GM23338 (cell line): ENCODE measurements around the gene TRIM56. TPM values are rescaled to one million over a fixed set of nuclear protein-coding genes. Genes with fewer than 3 reads are reported as not detected.
"Not testable (repeated sequence)": the region's sequence is repeated elsewhere in the genome, so short reads cannot be mapped to it uniquely, and the experiment has no call there.

ENCODE experiments used
- ATAC-seq: fragments of 200-7000 bp; cut with Tn5 transposase; 3 replicates; pipeline ENCODE4 v1.9.1; 2020
- DNase-seq: peaks from one replicate; pipeline ENCODE4 v3.0.0-alpha.2; 2015; ENCODE audit warnings: low spot score
- H2AFZ ChIP-seq: fragments of 200-600 bp; sonication (generic); 2 replicates; pipeline ENCODE4 v1.8.0; 2016; ENCODE audit warnings: antibody characterized with exemption, mild to moderate bottlenecking, moderate library complexity
- H3F3A ChIP-seq: fragments of 200-600 bp; sonication (generic); replicated peaks from 2 replicates; pipeline ENCODE4 v1.8.0; 2017; ENCODE audit warnings: antibody characterized with exemption, mixed run types, low read depth
- H3K27ac ChIP-seq: fragments of 200-600 bp; sonication (generic); 2 replicates; pipeline ENCODE4 v1.6.1; 2016; ENCODE audit warnings: low read depth
- H3K27me3 ChIP-seq: fragments of 200-600 bp; sonication (generic); 2 replicates; pipeline ENCODE4 v1.8.0; 2016; ENCODE audit warnings: mild to moderate bottlenecking, mixed run types, moderate library complexity; ENCODE audit not compliant: insufficient read depth
- H3K36me3 ChIP-seq: fragments of 200-600 bp; sonication (generic); 2 replicates; pipeline ENCODE4 v1.8.0; 2016; ENCODE audit warnings: mild to moderate bottlenecking; ENCODE audit not compliant: insufficient read depth
- H3K4me1 ChIP-seq: fragments of 200-600 bp; sonication (generic); 2 replicates; pipeline ENCODE4 v1.8.0; 2016; ENCODE audit warnings: mild to moderate bottlenecking, moderate library complexity; ENCODE audit not compliant: insufficient read depth
- H3K4me2 ChIP-seq: fragments of 200-600 bp; sonication (generic); 2 replicates; pipeline ENCODE4 v1.7.1; 2017; ENCODE audit warnings: mixed run types
- H3K4me3 ChIP-seq: fragments of 200-600 bp; sonication (generic); 2 replicates; pipeline ENCODE4 v1.6.1; 2016; ENCODE audit warnings: mixed run types
- H3K79me2 ChIP-seq: fragments of 200-600 bp; sonication (generic); replicated peaks from 2 replicates; pipeline ENCODE4 v1.8.0; 2017; ENCODE audit warnings: mild to moderate bottlenecking; ENCODE audit not compliant: insufficient read depth
- H3K9me2 ChIP-seq: fragments of 200-600 bp; sonication (generic); 2 replicates; pipeline ENCODE4 v1.8.0; 2017; ENCODE audit not compliant: insufficient read depth
- H4K20me1 ChIP-seq: fragments of 200-600 bp; sonication (generic); replicated peaks from 2 replicates; pipeline ENCODE4 v1.8.0; 2017; ENCODE audit warnings: mild to moderate bottlenecking; ENCODE audit not compliant: insufficient read depth
- H3K27ac Mint-ChIP-seq: 2 replicates; pipeline ENCODE4 v1.8.0; 2020; ENCODE audit warnings: inconsistent platforms, mild to moderate bottlenecking, moderate library complexity, mixed read lengths
- H3K27me3 Mint-ChIP-seq: 3 replicates; pipeline ENCODE4 v1.8.0; 2022; ENCODE audit warnings: low read depth, mild to moderate bottlenecking, moderate library complexity, mixed read lengths, inconsistent platforms; ENCODE audit not compliant: insufficient read depth, poor library complexity
- H3K36me3 Mint-ChIP-seq: 3 replicates; pipeline ENCODE4 v1.8.0; 2021; ENCODE audit warnings: low read depth, mild to moderate bottlenecking, inconsistent platforms, moderate library complexity, mixed read lengths
- H3K4me1 Mint-ChIP-seq: 3 replicates; pipeline ENCODE4 v1.8.0; 2020; ENCODE audit warnings: mild to moderate bottlenecking, inconsistent platforms, mixed read lengths
- H3K4me3 Mint-ChIP-seq: 3 replicates; pipeline ENCODE4 v1.8.0; 2021; ENCODE audit warnings: moderate library complexity, mild to moderate bottlenecking, inconsistent platforms, mixed read lengths
- H3K9me3 Mint-ChIP-seq: 3 replicates; pipeline ENCODE4 v1.8.0; 2020; ENCODE audit warnings: moderate library complexity, mild to moderate bottlenecking, inconsistent platforms, mixed read lengths
- CTCF ChIP-seq, 2 experiments: fragments of 200-600 bp in 1 of 2; sonication (generic) in 1 of 2; conservative IDR thresholded peaks; 2 replicates each; pipeline versions ENCODE4 v1.5.1 to v1.6.1; 2016 to 2017; ENCODE audit warnings: antibody characterized with exemption in 2 of 2, low read depth in 2 of 2, mild to moderate bottlenecking in 2 of 2, moderate library complexity in 1 of 2
- NANOG ChIP-seq: IDR thresholded peaks from 2 replicates; pipeline ENCODE4 v1.6.1; 2016; ENCODE audit warnings: antibody characterized with exemption, borderline replicate concordance
- POLR2AphosphoS5 ChIP-seq: IDR thresholded peaks from 2 replicates; pipeline ENCODE4 v1.6.1; 2016; ENCODE audit warnings: antibody characterized with exemption, low read depth
- STAT1 ChIP-seq: IDR thresholded peaks from one replicate; pipeline ENCODE4 v1.6.1; 2016; ENCODE audit warnings: antibody characterized with exemption; ENCODE audit not compliant: unreplicated experiment
- ZNF462 ChIP-seq: fragments of 250-450 bp; sonication (Bioruptor Pico); IDR thresholded peaks from 2 replicates; pipeline ENCODE4 v1.5.0; 2020; ENCODE audit warnings: mild to moderate bottlenecking, moderate library complexity
- polyA plus RNA-seq: library from polyadenylated mRNA; unstranded; fragments of >200 nt; fragmentation: Nextera tagmentation; extraction: Ambion mirVana; gene quantifications from 2 replicates; pipeline ENCODE4 v1.2.1, GENCODE V29; 2016
- total RNA-seq: library from RNA; depleted of rRNA; stranded (reverse); fragments of >200 nt; shearing (Covaris generic); gene quantifications from 2 replicates; pipeline ENCODE4 v1.2.3, GENCODE V29; 2014

The TRIM56 gene
- total and polyA plus RNA-seq, 2 experiments from 2014 or later, result 10.0 to 15.7 TPM

GRCh38 chr7:101076183-101076582 is 9.1 kb upstream of the TRIM56 start:
- H3K79me2 ChIP-seq, H3F3A ChIP-seq, DNase-seq, H3K9me2 ChIP-seq, H3K4me2 ChIP-seq, H3K4me3 ChIP-seq, H3K27ac Mint-ChIP-seq, H3K4me1 Mint-ChIP-seq, H4K20me1 ChIP-seq, H3K27ac ChIP-seq, ATAC-seq, H2AFZ ChIP-seq, H3K27me3 ChIP-seq, H3K27me3 Mint-ChIP-seq, H3K36me3 Mint-ChIP-seq, H3K4me1 ChIP-seq, H3K9me3 Mint-ChIP-seq, H3K36me3 ChIP-seq, H3K4me3 Mint-ChIP-seq: not testable (repeated sequence)

- H2AFZ ChIP-seq, result no peak overlapping the region
- Mint-ChIP-seq H3K36me3 (no peaks in the 10 kb centered on the region), H3K27me3 (peaks cover 7% of the 10 kb centered on the region), H3K27ac (no peak overlapping the region), H3K4me1 (peaks cover 2% of the 10 kb centered on the region; the same call in 2 of the 3 replicates), H3K4me3 (no peak overlapping the region; the same call in 2 of the 3 replicates), H3K9me3 (no peaks in the 10 kb centered on the region)
- DNase-seq (peak; percentile 96), ATAC-seq (peak; percentile 99)
- no peaks in the 10 kb centered on the region for H3K27me3 ChIP-seq
- H3K9me2 ChIP-seq, result no peaks in the 10 kb centered on the region
- no peaks in the 10 kb centered on the region for H3K4me1 ChIP-seq
- no peak overlapping the region for H3K4me2 ChIP-seq
- H3K36me3 ChIP-seq, result no peaks in the 10 kb centered on the region
- no peak overlapping the region for H3K27ac ChIP-seq
- no peaks in the 10 kb centered on the region for H3F3A ChIP-seq
- no peak overlapping the region for H3K4me3 ChIP-seq
- TF ChIP-seq POLR2AphosphoS5, result no peak
- peak; percentile 96 to 99 for TF ChIP-seq CTCF (conservative IDR thresholded peaks at IDR 0.05; ENCODE audit: low read depth in 2 of 2)
- TF ChIP-seq NANOG, result peak; percentile 17; the same call in 1 of the 2 replicates
- no peaks in the 10 kb centered on the region for H3K79me2 ChIP-seq
- H4K20me1 ChIP-seq, result no peaks in the 10 kb centered on the region
These were observed 7.8 kb upstream of the TRIM56 start for GRCh38 chr7:101077303-101078086.

- Mint-ChIP-seq H3K27ac (no peak overlapping the region), H3K36me3 (no peaks in the 10 kb centered on the region), H3K27me3 (peaks cover 8% of the 10 kb centered on the region), H3K9me3 (no peaks in the 10 kb centered on the region), H3K4me3 (no peak overlapping the region), H3K4me1 (peaks cover 13% of the 10 kb centered on the region)
- ATAC-seq (no peak), DNase-seq (no peak)
- Histone ChIP-seq H3K36me3 (no peaks in the 10 kb centered on the region), H3K4me2 (no peak overlapping the region), H3K27ac (no peak overlapping the region), H3F3A (peaks cover 11% of the 10 kb centered on the region; the same call in 1 of the 2 replicates), H3K27me3 (no peaks in the 10 kb centered on the region), H3K79me2 (no peaks in the 10 kb centered on the region), H2AFZ (no peak overlapping the region), H3K4me3 (no peak overlapping the region), H3K9me2 (no peaks in the 10 kb centered on the region), H3K4me1 (peaks cover 8% of the 10 kb centered on the region), H4K20me1 (no peaks in the 10 kb centered on the region)
- TF ChIP-seq CTCF (conservative IDR thresholded peaks at IDR 0.05; ENCODE audit: low read depth in 2 of 2) (no peak), ZNF462 (CRISPR knock-in tag) (no peak), NANOG (no peak), STAT1 (no peak)
These were observed 3.8 kb upstream of the TRIM56 start for GRCh38 chr7:101081432-101081831.
